Measurements from ENCODE around the gene GRIN2C.

DNA sequence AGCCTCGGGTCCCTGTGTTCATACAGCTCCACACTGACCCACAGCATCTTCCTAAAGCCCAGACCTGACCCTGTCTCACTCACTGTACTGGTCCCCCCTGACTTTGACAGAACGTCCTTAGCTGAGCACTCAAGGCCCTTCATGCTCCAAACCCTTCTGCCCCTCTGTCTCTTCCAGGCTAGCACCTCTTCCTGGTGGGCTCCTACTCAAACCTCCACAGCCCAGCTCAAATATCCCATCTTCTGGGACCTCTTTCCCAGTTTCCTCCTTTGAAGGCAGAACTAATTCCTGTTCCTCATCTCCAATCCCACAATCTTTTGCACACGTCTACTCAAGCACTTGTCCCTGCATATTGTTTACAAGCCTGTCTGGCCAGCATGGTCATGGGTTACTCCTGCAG is 8.8 kb downstream of the GRIN2C start:
- no peak for TF ChIP-seq CTCF (conservative IDR thresholded peaks at IDR 0.05)
- no peak for TF ChIP-seq EZH2 (IDR thresholded peaks at IDR 0.05; ENCODE audit: low read depth)

All from PC-9 (cell line).